Measurements from ENCODE around the gene CUL9.

GRCh38 chr6:43176423-43176786 lies 5.6 kb upstream of the CUL9 start:
- TF ChIP-seq CTCF (IDR thresholded peaks at IDR 0.05; ENCODE audit: insufficient read depth, low read length) = no peak
- no peak for TF ChIP-seq POLR2AphosphoS5 (IDR thresholded peaks at IDR 0.05; ENCODE audit: low read depth)
- TF ChIP-seq SPI1 (IDR thresholded peaks at IDR 0.05; ENCODE audit: borderline replicate concordance, low read depth) = no peak
- no peak for TF ChIP-seq GABPA (IDR thresholded peaks at IDR 0.05; ENCODE audit: low read depth)
- no peak for TF ChIP-seq REST (IDR thresholded peaks at IDR 0.05; ENCODE audit: insufficient replicate concordance, low read depth)

Measured in HL-60 (cell line).